Cortex of kidney (tissue), 1 donor: Measurements from ENCODE around the gene CCDC154.
"Not testable (repeated sequence)": the region's sequence is repeated elsewhere in the genome, so short reads cannot be mapped to it uniquely, and the experiment has no call there.

Source experiments
- DNase-seq: peaks from one replicate; lab custom pipeline; 2025; lab: John Stamatoyannopoulos, UW

Gene CCDC154

DNA sequence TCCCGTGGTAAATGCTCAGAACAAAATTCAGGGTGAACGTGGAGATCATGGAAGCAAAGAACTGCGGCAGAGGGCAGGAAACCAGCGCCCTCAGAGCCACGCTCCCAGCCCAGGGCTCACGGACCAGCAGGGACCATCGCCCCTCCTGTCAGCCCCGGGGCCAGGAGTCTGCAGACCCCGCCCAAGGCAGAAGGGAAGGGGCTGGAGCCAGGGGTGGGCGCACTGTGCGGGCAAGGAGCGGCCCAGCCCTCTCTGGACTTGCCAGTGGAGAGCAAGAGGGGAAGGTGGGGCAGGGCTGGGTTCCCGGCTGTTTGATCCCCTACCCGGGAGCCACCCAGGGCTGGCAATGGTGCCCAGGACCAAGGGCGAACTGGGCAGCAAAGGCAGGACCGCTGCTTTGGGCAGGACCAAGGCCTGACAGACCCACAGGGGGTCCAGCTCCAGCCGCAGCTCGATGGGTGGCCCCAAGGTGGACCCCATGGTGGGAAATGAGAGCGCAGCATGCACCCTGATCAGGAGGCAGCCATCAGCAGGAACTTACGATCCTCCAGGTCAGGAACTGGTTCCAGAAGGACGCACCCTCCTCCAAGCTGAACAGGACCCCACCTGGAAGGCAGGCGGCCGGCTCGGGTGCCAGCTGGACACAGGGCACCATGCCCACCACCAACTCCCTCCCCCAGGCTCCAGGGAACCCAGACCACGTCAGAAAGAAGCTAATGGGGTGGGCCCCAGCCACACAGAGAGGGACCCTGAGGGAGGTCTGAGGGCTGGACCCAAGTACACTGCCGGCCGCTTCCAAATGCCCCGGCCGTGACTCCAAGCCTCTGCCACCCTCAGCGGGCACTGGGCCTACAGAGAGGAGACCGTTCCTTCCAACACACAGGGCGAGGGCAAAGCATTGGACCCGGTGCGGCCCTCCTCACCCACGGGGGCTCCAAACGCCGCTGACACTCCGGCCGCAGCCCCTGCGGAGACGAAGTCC lies 11.1 kb upstream of the CCDC154 start:
- DNase-seq, result no peak

DNA sequence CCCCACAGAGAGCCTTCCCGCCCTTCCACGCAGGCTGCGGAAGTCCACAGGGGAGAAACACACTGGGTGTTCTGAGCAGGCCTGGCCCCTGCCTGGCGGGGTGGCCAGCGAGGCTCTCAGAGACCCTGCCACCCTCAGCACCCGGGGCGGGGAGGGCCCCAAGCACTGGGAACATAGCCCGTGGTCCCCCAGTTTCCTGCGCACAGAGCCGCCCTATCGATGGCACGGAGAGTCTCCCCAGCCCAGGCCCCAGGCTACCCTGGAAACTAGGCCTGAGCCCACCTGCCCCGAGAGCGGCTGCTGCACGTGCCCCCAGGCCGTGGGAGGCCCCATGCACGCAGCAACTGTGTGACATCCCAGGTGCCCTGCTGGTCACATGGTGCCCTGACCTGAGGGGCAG lies 10.2 kb upstream of the CCDC154 start:
- DNase-seq, result no peak

DNA sequence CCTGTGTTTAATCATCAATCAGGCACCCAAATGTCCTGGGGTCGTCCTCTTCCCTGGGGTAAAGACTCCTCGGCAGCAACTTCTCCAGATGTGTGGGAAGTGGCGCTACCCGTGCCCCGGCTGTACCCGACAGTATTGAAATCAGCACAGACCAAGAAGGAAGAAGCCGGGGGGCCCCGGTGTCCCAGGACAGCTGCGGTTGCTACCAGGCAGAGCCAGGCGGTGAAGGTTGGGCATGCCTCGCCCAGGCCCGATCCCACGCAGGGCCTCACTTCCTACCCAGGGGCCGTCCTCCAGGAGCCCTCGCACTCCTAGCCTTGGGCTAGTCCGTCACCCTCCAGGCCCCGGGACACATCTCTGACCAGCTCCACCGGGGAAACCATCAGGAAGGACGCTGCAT lies 9.0 kb upstream of the CCDC154 start:
- no peak for DNase-seq

DNA sequence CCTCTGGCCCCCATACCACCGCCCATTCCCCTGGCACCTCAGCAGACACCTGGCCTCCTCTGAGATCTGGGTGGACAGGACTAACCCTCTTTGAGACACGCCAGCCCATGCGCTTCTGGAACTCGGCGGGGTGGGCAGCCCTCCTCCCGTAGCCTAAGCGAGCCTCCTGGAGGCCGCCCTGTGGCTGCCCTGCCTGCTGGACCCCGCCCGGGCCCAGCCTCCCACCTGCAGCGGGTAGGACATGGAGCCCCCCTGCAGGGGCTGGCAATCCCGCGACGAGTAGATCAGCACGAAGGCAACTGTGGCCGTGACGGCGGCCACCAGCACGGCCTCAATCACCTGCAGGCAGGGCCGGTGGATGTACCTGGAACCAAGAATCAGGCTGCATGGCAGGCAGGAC lies 8.2 kb upstream of the CCDC154 start:
- DNase-seq, result no peak

DNA sequence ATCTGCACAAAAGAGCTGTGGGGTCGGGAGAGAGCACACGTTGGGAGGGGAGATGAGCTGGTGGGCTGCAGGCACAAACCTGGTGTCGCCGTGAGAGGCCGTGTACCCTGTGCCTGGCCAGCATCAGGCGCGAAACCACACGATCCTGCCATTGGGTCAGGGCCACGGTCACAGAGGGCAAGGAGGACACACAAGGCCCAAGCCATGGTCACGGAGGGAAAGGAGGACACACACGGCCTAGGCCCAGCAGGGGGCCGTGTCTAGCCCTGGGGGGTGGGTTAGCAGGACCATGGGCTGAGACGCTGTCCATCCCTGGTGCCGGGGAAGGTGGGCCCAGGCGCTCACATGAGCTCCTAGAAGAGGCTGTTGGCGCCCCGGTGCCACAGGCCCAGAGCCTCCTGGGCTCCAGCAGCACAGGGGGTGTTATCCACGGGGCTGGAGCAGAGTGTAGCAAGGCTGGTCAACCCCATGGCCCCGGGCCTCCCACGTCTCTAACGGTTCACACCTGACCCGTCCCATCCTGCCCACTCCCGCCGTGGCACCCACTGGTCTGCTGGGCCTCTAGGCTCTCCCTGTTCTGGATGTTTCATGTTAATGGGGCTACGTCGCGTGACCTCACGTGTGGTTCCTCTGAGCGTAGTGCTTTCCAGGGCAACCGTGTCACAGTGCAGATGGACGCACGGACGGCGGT lies 7.5 kb upstream of the CCDC154 start:
- DNase-seq, result no peak

DNA sequence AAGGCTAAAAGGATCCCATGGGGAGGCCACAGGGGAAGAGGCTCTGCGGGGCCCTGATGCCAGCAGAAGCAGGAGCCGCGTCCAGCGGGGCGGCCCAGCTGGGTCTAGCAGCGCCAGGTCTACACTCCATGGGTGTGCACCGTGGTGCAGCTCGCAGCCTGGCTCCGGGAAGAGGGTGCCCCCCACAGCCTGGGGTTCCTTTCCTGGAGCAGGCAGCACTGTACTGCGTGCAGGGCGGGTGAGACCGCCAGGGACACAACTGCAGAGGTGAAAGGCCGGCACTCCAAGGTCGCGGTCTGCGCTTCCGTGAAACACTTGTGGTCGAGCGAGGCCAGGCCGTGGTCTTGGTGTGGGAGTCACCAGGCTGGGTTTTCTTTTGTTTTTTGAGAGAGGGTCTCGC lies 6.5 kb upstream of the CCDC154 start:
- no peak for DNase-seq

DNA sequence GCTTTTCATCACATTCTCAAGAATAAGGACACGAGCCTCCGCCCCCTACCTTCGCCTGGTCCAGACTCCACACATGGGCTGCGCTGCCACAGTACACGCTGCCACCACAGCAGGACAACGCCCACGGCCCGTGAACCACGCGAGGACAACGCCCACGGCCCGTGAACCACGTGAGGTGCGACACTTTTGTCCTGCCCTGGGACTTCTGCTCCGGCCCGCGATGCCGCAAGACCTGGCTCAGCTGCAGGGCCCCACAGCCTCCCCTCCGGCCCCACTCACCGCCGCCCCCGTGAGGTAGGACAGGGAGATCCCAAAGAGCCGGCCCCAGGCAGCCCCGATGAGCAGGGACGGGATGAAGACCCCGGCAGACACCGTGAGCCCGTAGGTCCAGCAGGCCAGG lies 5.9 kb upstream of the CCDC154 start:
- no peak for DNase-seq

DNA sequence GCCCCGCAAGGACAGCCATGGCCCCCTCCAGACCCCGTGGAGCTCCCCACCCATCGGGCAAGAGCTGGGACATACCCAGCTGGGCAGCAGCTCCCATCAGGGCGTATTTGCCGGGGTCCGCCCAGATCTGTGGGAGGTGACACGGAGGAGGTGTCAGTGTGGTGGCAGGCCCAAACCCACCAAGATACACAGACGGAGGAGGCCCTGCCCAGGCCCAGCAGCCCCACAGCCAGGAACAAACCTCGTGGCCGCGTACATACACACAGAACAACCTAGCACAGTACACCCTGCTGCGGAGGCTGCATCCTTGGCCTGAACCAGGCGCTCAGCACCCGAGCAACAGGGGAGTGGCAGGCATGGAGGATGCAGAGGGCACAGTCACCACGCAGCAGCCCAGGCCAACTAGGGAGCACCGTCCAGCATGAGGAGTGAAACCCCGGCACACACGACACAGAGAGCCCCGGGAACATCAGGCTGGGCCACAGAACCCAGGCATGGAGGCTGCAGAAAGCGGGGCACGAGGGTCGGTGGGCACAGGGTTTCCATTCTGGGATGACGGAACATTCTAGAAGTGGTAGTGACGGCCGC lies 4.9 kb upstream of the CCDC154 start:
- no peak for DNase-seq

DNA sequence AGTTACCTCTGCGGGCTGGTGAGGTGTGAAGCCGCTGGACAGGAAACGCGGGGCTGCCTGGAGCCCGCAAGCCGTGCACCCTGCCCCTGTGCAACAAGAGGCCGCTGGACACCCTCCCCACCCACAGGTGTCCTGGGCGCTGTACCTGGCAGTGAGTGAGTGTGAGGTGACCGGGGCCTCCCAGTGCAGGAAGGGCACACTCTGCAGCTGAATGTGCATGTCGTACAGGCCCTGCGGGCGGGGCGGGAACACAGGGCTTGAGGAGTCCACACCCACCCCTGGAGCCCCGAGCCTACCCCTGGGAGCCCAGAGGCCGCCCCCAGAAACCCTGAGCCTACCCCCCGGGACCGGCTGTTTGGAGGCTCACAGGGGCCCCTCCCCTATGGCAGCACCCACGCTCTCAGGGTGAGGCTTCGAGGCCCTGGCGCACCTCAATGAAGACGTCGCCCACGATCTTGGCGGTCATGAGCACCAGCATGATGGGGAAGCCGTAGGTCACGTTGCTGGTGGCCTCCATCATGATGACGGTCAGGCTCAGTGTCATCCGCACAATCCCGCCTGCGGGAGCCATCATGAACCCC lies 4.3 kb upstream of the CCDC154 start:
- DNase-seq, result no peak

DNA sequence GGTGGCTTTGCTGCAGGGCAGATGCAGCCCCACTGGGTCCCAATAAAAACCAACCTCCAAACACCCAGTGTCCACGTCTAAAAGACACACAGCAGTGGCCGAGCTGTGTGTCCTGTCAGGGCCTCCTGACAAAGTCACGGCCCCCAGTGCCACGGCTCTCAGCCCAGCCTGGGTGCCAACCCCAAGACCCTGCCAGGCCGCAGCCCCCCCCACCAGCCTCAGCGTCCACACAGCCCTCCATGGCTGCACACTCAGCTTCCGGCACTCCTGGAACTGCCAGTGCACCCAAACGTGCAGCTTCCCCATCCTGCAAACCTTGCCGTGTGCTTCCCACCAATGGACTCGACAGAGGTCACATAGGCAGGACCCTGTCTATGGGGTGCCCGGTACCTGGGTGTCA lies 3.6 kb upstream of the CCDC154 start:
- DNase-seq, result no peak

DNA sequence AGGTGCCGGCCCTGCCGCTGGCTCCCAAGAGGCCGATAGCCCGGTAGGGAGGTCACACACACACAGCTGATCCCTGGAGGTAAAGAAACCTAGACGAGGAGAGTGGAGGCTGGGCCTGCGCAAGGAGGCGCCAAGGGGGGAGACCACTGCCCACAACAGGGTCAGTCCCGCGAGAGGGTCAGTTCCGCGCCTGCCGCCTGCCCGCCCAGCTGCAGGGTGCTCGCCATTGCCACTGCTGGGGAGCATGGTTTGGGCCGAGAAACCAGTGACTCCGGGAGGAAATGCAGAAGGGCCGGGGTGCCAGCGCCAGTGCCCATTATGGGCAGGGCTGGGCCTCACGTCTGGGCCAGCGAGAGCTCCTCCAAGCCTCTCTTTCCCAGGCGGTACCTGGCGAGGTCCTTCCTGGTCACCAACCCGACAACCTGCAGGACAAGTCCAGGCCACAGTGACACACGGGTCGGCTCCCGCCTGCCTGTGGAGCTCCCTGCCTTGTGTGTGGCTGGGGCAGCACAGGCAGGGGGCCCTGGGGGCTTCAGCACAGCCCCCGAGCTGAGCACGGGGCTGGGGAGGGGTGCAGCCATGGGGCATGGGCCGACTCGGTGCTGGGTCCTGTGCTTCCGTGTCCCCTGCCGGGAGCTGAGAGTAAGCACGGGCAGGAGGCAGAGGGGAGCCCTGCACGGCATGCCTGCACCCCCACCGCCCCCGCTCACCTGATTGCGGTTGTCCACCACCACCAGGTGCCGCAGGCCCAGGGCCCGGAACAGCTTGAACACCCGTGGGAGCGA lies 2.1 kb upstream of the CCDC154 start:
- no peak for DNase-seq

DNA sequence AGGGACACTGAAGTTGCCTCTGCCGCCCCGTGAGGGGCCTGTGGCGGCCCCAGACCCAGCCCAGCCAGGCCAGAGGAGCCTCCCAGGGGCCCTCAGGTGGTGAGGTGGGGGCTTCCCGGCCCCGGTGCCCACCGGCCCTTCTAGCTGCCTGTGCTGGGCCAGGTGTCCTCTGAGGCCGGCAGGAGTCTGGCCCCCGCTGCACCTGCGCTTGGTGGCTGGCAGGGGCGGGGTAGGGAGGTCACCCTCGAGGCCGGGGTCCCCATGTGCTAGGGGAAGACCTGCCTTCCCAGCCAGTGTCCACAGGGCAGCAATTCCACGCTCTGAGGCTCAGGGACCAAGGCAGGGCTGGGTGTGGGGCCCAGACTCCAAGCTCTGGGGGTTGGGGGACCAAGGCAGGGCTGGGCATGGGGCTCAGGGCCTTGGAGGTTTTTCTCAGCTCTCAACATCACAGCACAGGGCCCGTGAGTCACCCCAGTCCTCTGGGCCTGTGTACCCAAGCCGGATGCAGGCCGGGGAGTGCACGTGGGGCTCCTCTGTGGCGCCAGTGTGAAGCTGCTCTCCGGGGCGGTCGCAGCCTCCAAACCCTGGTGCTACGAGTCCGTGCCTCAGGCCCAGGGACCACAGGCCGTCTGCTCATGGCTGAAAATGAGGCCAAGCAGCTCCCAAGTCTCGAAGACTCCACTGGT lies 1.3 kb upstream of the CCDC154 start:
- DNase-seq, result no peak

DNA sequence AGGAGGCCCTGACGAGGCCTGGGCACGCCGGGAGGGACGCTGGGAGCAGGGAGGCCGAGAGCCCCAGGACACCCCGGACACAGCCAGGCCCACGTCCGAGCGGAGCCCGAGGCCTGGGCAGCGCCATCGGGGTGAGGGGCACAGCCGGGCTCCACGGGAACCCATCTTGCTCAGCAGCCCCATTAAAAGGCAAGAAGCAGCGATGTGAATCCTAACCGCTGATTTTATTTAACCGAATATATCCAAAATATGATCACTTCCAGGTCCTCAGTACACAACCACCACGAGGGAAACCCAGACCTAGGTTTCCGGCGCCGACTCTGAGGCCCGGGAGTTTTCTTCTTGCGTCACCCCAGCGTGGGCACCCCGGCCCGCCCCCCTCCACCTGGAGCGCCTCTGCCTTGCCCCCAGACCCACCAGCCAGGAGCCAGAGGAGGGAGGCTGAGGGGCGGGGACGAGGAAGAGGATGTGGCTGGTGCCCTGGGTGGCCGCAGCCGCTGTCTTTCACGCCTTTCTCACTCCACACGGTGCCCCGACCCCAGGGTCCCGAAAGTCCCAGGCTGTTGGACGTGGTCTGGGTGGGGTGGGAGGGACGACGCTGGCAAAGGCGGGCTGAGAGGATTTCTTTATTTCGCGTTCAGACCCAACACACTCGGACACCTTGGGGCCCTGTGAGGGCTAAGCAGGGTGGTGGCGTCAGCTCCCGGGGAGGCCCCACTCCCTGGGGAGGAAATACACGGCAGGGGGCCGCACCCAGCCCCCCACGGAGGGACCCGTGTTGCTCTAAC lies 568 bp upstream of the CCDC154 start:
- DNase-seq, result no peak

DNA sequence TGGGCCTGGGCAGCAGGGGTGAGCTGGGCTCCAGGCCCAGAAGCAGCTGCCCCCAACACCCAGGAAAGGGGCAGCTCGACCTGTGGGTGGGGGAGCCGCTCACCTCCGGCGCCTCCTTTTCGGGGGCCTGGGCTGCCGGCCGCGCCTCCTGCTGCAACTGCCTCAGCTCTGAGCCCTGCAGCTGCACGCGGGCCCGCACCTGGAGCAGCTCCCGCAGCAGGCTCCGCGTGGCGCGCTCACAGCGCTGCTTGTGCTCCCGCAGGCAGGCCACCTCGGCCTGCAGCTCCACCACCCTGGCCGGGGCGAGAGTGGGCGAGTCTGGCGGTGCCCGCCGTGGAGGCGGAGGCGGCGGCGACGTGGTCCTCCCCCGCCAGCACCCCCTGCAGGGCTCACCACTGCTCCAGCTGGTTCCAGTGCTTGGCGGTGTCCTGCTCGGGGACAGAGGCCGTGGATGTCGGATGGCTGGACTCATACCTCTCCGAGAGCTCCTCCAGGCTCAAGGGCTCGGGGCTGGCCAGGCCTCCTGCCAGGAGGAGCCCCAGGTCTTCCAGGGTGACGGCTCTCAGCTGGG lies 868 bp downstream of the CCDC154 start:
- no peak for DNase-seq

DNA sequence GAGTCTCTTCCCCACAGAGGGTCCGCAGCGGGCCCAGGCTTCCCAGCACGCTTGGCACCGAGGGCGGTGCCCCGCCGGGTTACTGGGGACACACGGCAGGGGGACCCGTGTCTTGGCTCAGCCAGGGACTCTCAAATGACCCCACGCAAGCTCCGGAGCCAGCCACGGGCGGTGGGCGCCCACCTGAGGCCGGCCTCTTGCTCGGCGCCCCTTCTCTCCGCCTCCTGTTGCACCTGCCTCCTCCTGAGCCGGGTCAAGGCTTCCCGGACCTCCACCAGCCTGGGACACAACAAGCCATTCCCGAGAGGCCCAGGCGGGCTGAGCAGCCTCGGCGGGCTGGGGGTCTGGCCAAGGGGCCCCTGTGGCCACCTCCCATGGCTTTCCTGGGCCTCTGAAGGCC lies 1.7 kb downstream of the CCDC154 start:
- DNase-seq, result no peak

DNA sequence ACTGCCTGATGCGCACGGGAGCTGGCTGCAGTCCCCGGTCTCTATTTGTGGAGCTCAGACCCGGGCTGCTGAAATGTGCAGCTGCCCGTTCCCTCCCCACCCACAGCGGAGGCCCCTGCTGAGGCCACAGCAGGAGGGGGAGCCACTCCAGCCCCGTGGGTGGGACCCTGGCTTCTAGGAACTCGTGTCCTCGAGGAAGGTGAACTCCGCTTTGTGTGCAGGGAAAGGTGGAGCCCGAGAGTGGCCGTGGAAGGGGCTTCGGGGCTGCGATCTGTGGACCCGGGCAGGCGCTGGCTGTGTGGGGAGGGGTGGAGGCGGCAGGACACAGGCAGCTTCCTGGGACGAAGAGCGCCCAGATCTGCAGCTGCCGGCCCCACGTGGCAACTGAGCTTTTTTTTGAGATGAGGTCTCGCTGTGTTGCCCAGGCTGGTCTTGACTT lies 2.9 kb downstream of the CCDC154 start:
- no peak for DNase-seq

DNA sequence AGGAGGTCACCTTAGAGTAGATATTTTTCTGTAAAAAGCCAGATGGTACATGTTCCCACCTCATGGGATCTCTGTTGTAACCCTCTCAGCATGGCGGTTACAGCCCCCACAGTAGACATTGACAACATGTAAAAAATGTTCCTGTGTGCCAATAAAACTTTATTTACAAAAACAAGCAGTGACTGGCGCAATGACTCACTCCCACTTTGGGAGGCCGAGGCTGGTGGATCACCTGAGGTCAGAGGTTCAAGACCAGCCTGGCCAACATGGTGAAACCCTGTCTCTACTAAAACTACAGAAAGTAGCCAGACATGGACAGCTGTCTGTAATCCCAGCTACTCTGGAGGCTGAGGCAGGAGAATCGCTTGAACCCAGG lies 4.7 kb downstream of the CCDC154 start:
- DNase-seq, result not testable (repeated sequence)

DNA sequence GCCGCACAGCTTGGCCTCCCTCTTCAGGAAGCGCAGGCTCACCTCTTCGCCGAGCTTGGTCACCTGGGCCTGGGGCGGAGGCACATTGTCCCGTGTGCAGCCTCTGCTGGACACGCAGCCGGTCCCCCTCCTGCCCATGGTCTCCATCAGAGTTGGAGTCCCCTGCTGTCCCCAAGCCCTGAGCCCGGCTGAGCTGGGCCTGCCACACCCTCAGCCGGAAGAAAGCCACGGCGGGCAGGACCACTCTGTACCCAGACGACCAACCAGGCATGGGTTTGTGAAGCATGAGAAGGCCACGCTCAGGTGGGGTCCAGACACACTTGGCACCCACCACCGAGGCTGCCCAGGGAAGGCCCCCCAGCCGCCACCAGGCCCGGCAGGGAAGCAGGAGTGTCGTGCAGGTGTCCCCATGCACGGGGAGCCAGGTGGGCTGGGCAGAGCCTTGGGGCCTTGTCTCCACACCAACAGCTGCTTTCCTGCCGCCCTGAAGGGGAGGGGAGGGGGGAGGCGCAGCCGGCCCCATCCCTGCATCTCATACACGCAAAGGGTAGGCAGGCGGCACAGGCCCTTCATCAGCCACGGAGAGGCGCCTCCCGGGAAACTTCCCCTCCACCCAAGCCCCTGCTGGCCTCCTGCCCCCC lies 5.2 kb downstream of the CCDC154 start:
- no peak for DNase-seq

DNA sequence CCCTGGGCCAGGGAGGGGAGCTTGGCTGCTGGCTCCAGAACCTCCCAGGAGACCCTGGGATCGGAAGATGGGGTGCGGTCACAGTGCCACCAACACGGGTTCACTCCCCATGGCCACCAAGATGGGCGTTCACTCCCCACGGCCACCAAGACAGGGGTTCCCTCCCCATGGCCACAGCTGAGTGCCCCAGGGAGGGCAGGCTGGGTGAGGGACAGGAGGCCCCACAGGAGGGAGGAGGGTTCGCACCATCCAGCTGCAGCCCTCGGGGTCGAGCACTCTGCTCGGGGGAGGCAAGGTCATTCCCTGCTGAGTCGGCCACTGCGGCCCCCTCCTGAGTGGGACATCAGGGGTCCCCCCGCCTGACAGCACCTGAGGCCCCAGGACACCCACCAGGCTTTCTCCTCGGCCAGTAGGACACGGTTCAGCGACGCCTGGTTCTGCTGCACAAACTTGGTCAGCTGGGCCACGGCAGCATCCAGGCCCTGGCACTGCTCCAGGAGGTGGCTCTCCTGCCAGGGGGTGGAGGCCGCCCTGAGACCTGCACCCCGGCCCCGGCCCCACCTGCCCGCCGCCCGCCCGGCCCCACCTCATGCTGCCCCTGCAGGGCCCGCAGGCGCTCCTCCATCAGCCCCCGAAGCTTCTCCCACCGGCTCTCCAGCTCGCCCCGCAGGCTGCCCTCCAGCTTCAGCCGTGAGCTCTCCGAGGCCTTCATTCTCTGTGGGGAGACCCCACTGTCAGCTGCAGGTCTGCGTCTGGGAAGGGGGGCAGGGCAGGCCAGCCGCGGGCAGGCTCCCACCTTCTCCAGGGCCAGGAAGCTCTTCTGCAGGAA lies 5.9 kb downstream of the CCDC154 start:
- no peak for DNase-seq
